HepG2 (cell line): ENCODE data around the gene VKORC1L1. TPM values are rescaled to one million over a fixed set of nuclear protein-coding genes. Genes with fewer than 3 reads are reported as not detected.

Source experiments
- AHR ChIP-seq: IDR thresholded peaks from 2 replicates; pipeline ENCODE4 v1.6.1; 2018; ENCODE audit warnings: missing genetic modification reagents, missing compliant biosample characterization
- ARID5B ChIP-seq: IDR thresholded peaks from 2 replicates; pipeline ENCODE4 v1.4.0; 2020; ENCODE audit warnings: mild to moderate bottlenecking, missing genetic modification reagents
- ATF3 ChIP-seq: sonication (generic); formaldehyde crosslinking; IDR thresholded peaks from 2 replicates; pipeline ENCODE4 v1.4.0; 2020; ENCODE audit warnings: missing genetic modification reagents
- FIP1L1 ChIP-seq: fragments of 200-400 bp; formaldehyde crosslinking; IDR thresholded peaks from 2 replicates; pipeline ENCODE4 v1.6.1; 2018; ENCODE audit warnings: low read depth, mild to moderate bottlenecking, low read length, moderate library complexity, borderline replicate concordance; ENCODE audit not compliant: insufficient read depth
- GABPB1 ChIP-seq: IDR thresholded peaks from 2 replicates; pipeline ENCODE4 v1.6.1; 2016; ENCODE audit warnings: mild to moderate bottlenecking, missing genetic modification reagents, moderate library complexity, missing compliant biosample characterization
- KLF11 ChIP-seq: IDR thresholded peaks from 2 replicates; pipeline ENCODE4 v1.6.1; 2016; ENCODE audit warnings: missing compliant biosample characterization
- KLF12 ChIP-seq: sonication (generic); formaldehyde crosslinking; IDR thresholded peaks from 2 replicates; pipeline ENCODE4 v1.4.0; 2020; ENCODE audit warnings: missing genetic modification reagents, borderline replicate concordance
- MBD4 ChIP-seq: IDR thresholded peaks from 2 replicates; pipeline ENCODE4 v1.6.1; 2012; ENCODE audit warnings: low read length, inconsistent platforms, borderline replicate concordance
- PPARG ChIP-seq: conservative IDR thresholded peaks from 2 replicates; pipeline ENCODE4 v1.6.1; 2016; ENCODE audit warnings: missing biosample characterization, missing genetic modification reagents
- SALL2 ChIP-seq: sonication (generic); formaldehyde crosslinking; IDR thresholded peaks from 2 replicates; pipeline ENCODE4 v1.8.1; 2023; ENCODE audit warnings: mild to moderate bottlenecking, missing genetic modification reagents, inconsistent platforms
- SRSF4 ChIP-seq: fragments of 200-400 bp; formaldehyde crosslinking; IDR thresholded peaks from one replicate; pipeline ENCODE4 v1.6.1; 2018; ENCODE audit warnings: mild to moderate bottlenecking, low read depth, low read length, moderate library complexity; ENCODE audit not compliant: poor library complexity, severe bottlenecking
- ZFP82 ChIP-seq: sonication (generic); formaldehyde crosslinking; IDR thresholded peaks from 2 replicates; pipeline ENCODE4 v1.5.1; 2020; ENCODE audit warnings: mild to moderate bottlenecking, missing genetic modification reagents, borderline replicate concordance
- ZNF549 ChIP-seq: sonication (generic); formaldehyde crosslinking; IDR thresholded peaks from 2 replicates; pipeline ENCODE4 v1.5.0; 2020; ENCODE audit warnings: missing genetic modification reagents
- ZNF577 ChIP-seq: sonication (generic); formaldehyde crosslinking; IDR thresholded peaks from 2 replicates; pipeline ENCODE4 v1.4.0; 2020; ENCODE audit warnings: mild to moderate bottlenecking, low read depth, missing genetic modification reagents, borderline replicate concordance
- ZNF652 ChIP-seq: IDR thresholded peaks from 2 replicates; pipeline ENCODE4 v1.6.1; 2016; ENCODE audit warnings: low read depth, borderline replicate concordance
- ZNF761 ChIP-seq: sonication (generic); formaldehyde crosslinking; conservative IDR thresholded peaks from 2 replicates; pipeline ENCODE4 v1.4.0; 2020; ENCODE audit warnings: mild to moderate bottlenecking, missing genetic modification reagents
- polyA plus RNA-seq, 8 experiments: library from polyadenylated mRNA; depleted of rRNA in 3 of 8; stranded (reverse) in 7 of 8; unstranded in 1 of 8; fragments of >200 nt; fragmentation: Illumina TruSeq in 4 of 8; extraction: Trizol in 4 of 8; gene quantifications; 2 replicates each; pipeline versions ENCODE4 v1.2.1 to v1.2.3, GENCODE V29; 2011 to 2016; ENCODE audit warnings: low read depth in 4 of 8, missing spikeins in 1 of 8, mixed read lengths in 1 of 8; ENCODE audit not compliant: insufficient read depth in 1 of 8
- total RNA-seq, 5 experiments: library from RNA; depleted of rRNA; stranded (reverse); fragments of >200 nt; fragmentation: Illumina TruSeq; extraction: Trizol; gene quantifications; 2 replicates each; pipeline ENCODE4 v1.2.3, GENCODE V29; 2016; ENCODE audit warnings: low read depth in 1 of 5
- TF ChIP-seq, protein P1 (sequence below): sonication (generic); formaldehyde crosslinking; IDR thresholded peaks from 2 replicates; pipeline ENCODE4 v1.5.1; 2020; ENCODE audit warnings: mild to moderate bottlenecking, moderate library complexity, missing genetic modification reagents
- TF ChIP-seq, protein P2 (sequence below): fragments of 450-650 bp; IDR thresholded peaks from 2 replicates; pipeline ENCODE4 v1.6.1; 2017; ENCODE audit warnings: mild to moderate bottlenecking
- TF ChIP-seq, protein P3 (sequence below): sonication (generic); formaldehyde crosslinking; IDR thresholded peaks from 2 replicates; pipeline ENCODE4 v1.4.0; 2020; ENCODE audit warnings: missing genetic modification reagents

VKORC1L1 gene
- total and polyA plus RNA-seq, 2 of the 13 experiments (the other 11 are each of a cell fraction or from before 2014, with no cell fraction given), result 13.9 to 16.5 TPM

DNA sequence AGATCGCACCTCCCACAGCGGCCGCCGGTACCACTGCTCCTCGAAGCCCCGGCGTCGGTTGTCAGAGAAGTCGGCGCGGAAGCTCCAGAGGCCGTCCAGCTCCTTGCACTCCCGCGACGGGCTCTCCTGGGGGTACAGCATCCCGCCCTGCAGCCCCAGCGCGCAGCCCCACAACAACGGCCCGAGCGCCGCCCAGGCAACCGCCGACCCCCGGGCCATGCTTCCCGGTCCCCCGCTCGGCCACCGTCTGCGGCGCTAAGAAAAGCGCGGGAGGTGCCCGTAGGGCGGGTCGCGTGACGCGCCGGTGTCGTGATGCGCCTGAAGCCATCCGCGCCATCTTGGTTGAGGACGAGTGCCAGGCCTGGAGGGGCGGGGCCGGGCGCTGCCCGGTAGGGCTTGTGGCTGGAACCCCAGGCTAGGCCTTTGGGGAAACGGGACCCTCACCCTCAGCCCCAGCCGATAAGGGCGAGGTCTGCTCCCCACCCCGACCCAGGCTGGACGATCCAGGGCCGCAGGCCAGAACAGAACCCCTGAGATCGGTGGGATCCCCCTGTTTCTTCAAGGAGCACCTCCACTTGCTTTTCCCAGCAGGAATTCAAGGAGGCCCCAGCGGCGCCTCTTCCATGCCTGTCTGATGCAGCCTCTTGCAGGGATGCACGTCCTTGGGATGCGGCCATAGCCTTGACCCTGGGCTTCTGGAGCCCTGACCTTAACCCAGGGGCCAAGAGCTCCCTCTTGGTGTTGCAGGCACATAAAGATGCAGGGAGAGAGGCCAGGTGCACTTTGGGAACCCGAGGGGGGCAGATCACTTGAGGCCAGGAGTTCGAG is 109.3 kb downstream of the VKORC1L1 start, which contains the start of gene GUSB (continued):
- TF ChIP-seq SALL2 (CRISPR knock-in tag), result peak; percentile 96
- peak; percentile 99 for TF ChIP-seq KLF12 (CRISPR knock-in tag)
- no peak for TF ChIP-seq MBD4
- TF ChIP-seq PPARG (CRISPR knock-in tag), result peak; percentile 84
- TF ChIP-seq ATF3 (CRISPR knock-in tag), result peak; percentile 52; the same call in 1 of the 2 replicates
- TF ChIP-seq ZNF577 (CRISPR knock-in tag), result no peak
- TF ChIP-seq ZFP82 (CRISPR knock-in tag), result peak; percentile 98
- TF ChIP-seq KLF11 (CRISPR knock-in tag), result peak; percentile 75; the same call in 1 of the 2 replicates
- TF ChIP-seq SRSF4, result no peak
- TF ChIP-seq, protein P1, sequence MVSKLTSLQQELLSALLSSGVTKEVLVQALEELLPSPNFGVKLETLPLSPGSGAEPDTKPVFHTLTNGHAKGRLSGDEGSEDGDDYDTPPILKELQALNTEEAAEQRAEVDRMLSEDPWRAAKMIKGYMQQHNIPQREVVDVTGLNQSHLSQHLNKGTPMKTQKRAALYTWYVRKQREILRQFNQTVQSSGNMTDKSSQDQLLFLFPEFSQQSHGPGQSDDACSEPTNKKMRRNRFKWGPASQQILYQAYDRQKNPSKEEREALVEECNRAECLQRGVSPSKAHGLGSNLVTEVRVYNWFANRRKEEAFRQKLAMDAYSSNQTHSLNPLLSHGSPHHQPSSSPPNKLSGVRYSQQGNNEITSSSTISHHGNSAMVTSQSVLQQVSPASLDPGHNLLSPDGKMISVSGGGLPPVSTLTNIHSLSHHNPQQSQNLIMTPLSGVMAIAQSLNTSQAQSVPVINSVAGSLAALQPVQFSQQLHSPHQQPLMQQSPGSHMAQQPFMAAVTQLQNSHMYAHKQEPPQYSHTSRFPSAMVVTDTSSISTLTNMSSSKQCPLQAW (CRISPR knock-in tag), result peak; percentile 94
- TF ChIP-seq ZNF652, result no peak
- TF ChIP-seq ZNF549 (CRISPR knock-in tag), result peak; percentile 82; the same call in 1 of the 2 replicates
- TF ChIP-seq AHR (CRISPR knock-in tag), result peak; percentile 86; the same call in 1 of the 2 replicates
- TF ChIP-seq ARID5B (CRISPR knock-in tag), result peak; percentile 71
- peak; percentile 92 for TF ChIP-seq GABPB1 (CRISPR knock-in tag)
- TF ChIP-seq, protein P2, sequence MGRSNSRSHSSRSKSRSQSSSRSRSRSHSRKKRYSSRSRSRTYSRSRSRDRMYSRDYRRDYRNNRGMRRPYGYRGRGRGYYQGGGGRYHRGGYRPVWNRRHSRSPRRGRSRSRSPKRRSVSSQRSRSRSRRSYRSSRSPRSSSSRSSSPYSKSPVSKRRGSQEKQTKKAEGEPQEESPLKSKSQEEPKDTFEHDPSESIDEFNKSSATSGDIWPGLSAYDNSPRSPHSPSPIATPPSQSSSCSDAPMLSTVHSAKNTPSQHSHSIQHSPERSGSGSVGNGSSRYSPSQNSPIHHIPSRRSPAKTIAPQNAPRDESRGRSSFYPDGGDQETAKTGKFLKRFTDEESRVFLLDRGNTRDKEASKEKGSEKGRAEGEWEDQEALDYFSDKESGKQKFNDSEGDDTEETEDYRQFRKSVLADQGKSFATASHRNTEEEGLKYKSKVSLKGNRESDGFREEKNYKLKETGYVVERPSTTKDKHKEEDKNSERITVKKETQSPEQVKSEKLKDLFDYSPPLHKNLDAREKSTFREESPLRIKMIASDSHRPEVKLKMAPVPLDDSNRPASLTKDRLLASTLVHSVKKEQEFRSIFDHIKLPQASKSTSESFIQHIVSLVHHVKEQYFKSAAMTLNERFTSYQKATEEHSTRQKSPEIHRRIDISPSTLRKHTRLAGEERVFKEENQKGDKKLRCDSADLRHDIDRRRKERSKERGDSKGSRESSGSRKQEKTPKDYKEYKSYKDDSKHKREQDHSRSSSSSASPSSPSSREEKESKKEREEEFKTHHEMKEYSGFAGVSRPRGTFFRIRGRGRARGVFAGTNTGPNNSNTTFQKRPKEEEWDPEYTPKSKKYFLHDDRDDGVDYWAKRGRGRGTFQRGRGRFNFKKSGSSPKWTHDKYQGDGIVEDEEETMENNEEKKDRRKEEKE, result no peak
- TF ChIP-seq FIP1L1, result no peak
- TF ChIP-seq, protein P3, sequence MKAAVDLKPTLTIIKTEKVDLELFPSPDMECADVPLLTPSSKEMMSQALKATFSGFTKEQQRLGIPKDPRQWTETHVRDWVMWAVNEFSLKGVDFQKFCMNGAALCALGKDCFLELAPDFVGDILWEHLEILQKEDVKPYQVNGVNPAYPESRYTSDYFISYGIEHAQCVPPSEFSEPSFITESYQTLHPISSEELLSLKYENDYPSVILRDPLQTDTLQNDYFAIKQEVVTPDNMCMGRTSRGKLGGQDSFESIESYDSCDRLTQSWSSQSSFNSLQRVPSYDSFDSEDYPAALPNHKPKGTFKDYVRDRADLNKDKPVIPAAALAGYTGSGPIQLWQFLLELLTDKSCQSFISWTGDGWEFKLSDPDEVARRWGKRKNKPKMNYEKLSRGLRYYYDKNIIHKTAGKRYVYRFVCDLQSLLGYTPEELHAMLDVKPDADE (CRISPR knock-in tag), result 0 out of 2 replicates have a peak, but pooled peaks have one; percentile 68
- TF ChIP-seq ZNF761 (CRISPR knock-in tag), result peak; percentile 86
